Uterus (tissue), 4 donors: ENCODE measurements around the gene TRIP12. TPM values are rescaled to one million over a fixed set of nuclear protein-coding genes. Genes with fewer than 3 reads are reported as not detected.
A peak's percentile ranks its signal among the peaks of the same experiment; 100 is the strongest.
"Not testable (repeated sequence)": the region's sequence is repeated elsewhere in the genome, so short reads cannot be mapped to it uniquely, and the experiment has no call there.

Source experiments
- DNase-seq, 2 donors: peaks; one replicate each; pipeline ENCODE4 v3.0.0-alpha.2; 2019 to 2020
- H3K27ac ChIP-seq, 2 donors: fragments of 200-600 bp; sonication (generic); 1 replicate in 1 of 2; 2 replicates in 1 of 2; pipeline ENCODE4 v1.5.1; 2016 to 2018
- H3K27me3 ChIP-seq, 2 donors: fragments of 200-600 bp; sonication (generic); one replicate each; pipeline ENCODE4 v1.5.1; 2018 to 2019; ENCODE audit warnings: control low read depth in 1 of 2
- H3K36me3 ChIP-seq, 2 donors: fragments of 200-600 bp; sonication (generic); one replicate each; pipeline ENCODE4 v1.5.1; 2019; ENCODE audit warnings: control low read depth in 1 of 2
- H3K4me1 ChIP-seq, 2 donors: fragments of 200-600 bp; sonication (generic); one replicate each; pipeline ENCODE4 v1.5.1; 2018 to 2019; ENCODE audit warnings: control low read depth in 1 of 2
- H3K4me3 ChIP-seq, 2 donors: fragments of 200-600 bp; sonication (generic); 1 replicate in 1 of 2; 2 replicates in 1 of 2; pipeline ENCODE4 v1.5.1; 2018 to 2019; ENCODE audit warnings: mild to moderate bottlenecking in 1 of 2
- H3K9me3 ChIP-seq, 2 donors: fragments of 200-600 bp; sonication (generic); one replicate each; pipeline ENCODE4 v1.5.1; 2019; ENCODE audit warnings: control low read depth in 1 of 2
- CTCF ChIP-seq, 4 experiments: fragments of 200-600 bp in 2 of 4; fragments of 450-650 bp in 2 of 4; sonication (generic) in 2 of 4; IDR thresholded peaks; one replicate each; pipeline ENCODE4 v1.5.1; 2016 to 2019; ENCODE audit warnings: antibody characterized with exemption in 4 of 4, mild to moderate bottlenecking in 2 of 4, moderate library complexity in 1 of 4
- POLR2A ChIP-seq, 2 donors: fragments of 450-650 bp; IDR thresholded peaks; one replicate each; pipeline ENCODE4 v1.6.1; 2016; ENCODE audit warnings: antibody characterized with exemption in 2 of 2, mild to moderate bottlenecking in 1 of 2, moderate library complexity in 1 of 2
- intact Hi-C: fragments of 100-400 bp; cut with DNase I; formaldehyde crosslinking; loops from one replicate; pipeline ENCODE4 v1.15.1; 2023; ENCODE audit warnings: low total_unique reads
- total RNA-seq, 4 donors: library from RNA; depleted of rRNA in 3 of 4; stranded (reverse); fragments of >200 nt in 3 of 4; gene quantifications; one replicate each; pipeline versions ENCODE4 v1.1.0 to v1.2.4, GENCODE V29; 2014 to 2023
- donor health status: DM: yes; HTN: yes; CAD: no.

TRIP12 gene
- total RNA-seq, 4 donors from 2014 or later, result 77.1 to 255 (median 197) TPM

GRCh38 chr2:229857634-229858033 lies 64.2 kb downstream of the TRIP12 start:
- Histone ChIP-seq H3K27me3 (no peaks in the 10 kb centered on the region), H3K4me3 (no peak overlapping the region), H3K9me3 (no peaks in the 10 kb centered on the region), H3K36me3 (no peaks in the 10 kb centered on the region), H3K4me1 (no peaks in the 10 kb centered on the region), H3K27ac (no peak overlapping the region)
- TF ChIP-seq CTCF (IDR thresholded peaks at IDR 0.05) (no peak), POLR2A (IDR thresholded peaks at IDR 0.05) (no peak)
- no peak for DNase-seq
- intact Hi-C loops, result no loop called here

GRCh38 chr2:229856413-229856812 lies 65.4 kb downstream of the TRIP12 start:
- H3K36me3 ChIP-seq, result no peaks in the 10 kb centered on the region
- no peaks in the 10 kb centered on the region for H3K9me3 ChIP-seq
- no peak for DNase-seq
- no peaks in the 10 kb centered on the region for H3K27me3 ChIP-seq
- intact Hi-C loops, result no loop called here
- TF ChIP-seq CTCF (IDR thresholded peaks at IDR 0.05) (no peak), POLR2A (IDR thresholded peaks at IDR 0.05) (no peak)
- H3K27ac ChIP-seq, result no peak overlapping the region
- no peak overlapping the region for H3K4me3 ChIP-seq
- no peaks in the 10 kb centered on the region for H3K4me1 ChIP-seq

GRCh38 chr2:229855116-229855515 lies 66.7 kb downstream of the TRIP12 start:
- H3K27me3 ChIP-seq, result no peaks in the 10 kb centered on the region
- H3K27ac ChIP-seq, result no peak overlapping the region
- TF ChIP-seq CTCF (IDR thresholded peaks at IDR 0.05) (no peak), POLR2A (IDR thresholded peaks at IDR 0.05) (no peak)
- H3K4me3 ChIP-seq, result no peak overlapping the region
- intact Hi-C loops, result no loop called here
- no peaks in the 10 kb centered on the region for H3K4me1 ChIP-seq
- no peak for DNase-seq
- H3K36me3 ChIP-seq, result no peaks in the 10 kb centered on the region
- no peaks in the 10 kb centered on the region for H3K9me3 ChIP-seq

- H3K36me3 ChIP-seq, result no peaks in the 10 kb centered on the region
- peak in 1 of 2 donors; percentile 22 for DNase-seq
- H3K27ac ChIP-seq, result no peak overlapping the region
- no peak overlapping the region for H3K4me3 ChIP-seq
- TF ChIP-seq POLR2A (IDR thresholded peaks at IDR 0.05) (no peak), CTCF (IDR thresholded peaks at IDR 0.05) (no peak)
- H3K4me1 ChIP-seq, result no peaks in the 10 kb centered on the region
- H3K9me3 ChIP-seq, result no peaks in the 10 kb centered on the region
- intact Hi-C loops, result no loop called here
- H3K27me3 ChIP-seq, result no peaks in the 10 kb centered on the region
Observed at GRCh38 chr2:229852565-229852964, 69.2 kb downstream of the TRIP12 start.

GRCh38 chr2:229851870-229852269 lies 69.9 kb downstream of the TRIP12 start:
- Histone ChIP-seq H3K9me3 (no peaks in the 10 kb centered on the region), H3K4me3 (no peak overlapping the region), H3K27me3 (no peaks in the 10 kb centered on the region), H3K4me1 (no peaks in the 10 kb centered on the region), H3K36me3 (no peaks in the 10 kb centered on the region), H3K27ac (no peak overlapping the region)
- no peak for DNase-seq
- intact Hi-C loops, result no loop called here
- no peak for TF ChIP-seq CTCF (IDR thresholded peaks at IDR 0.05)
- TF ChIP-seq POLR2A (IDR thresholded peaks at IDR 0.05), result no peak

- H3K9me3 ChIP-seq, H3K4me3 ChIP-seq, H3K27me3 ChIP-seq, intact Hi-C loops, H3K4me1 ChIP-seq, H3K36me3 ChIP-seq, DNase-seq, H3K27ac ChIP-seq: not testable (repeated sequence)
Observed at GRCh38 chr2:229850355-229851275, 71.2 kb downstream of the TRIP12 start.
